GM18517 (cell line): Measurements from ENCODE around the gene ZNF774.
"Not testable (repeated sequence)": the region's sequence is repeated elsewhere in the genome, so short reads cannot be mapped to it uniquely, and the experiment has no call there.

Source experiments
- ATAC-seq: cut with Tn5 transposase; IDR thresholded peaks from one replicate; pipeline ENCODE4 v1.9.1; 2021; ENCODE audit warnings: mild to moderate bottlenecking, moderate library complexity; ENCODE audit not compliant: unreplicated experiment

ZNF774 gene

GRCh38 chr15:90352107-90352893 lies at the start of gene ZNF774:
Gene ZNF774 (plus strand): TSS chr15:90352284. CDS start chr15:90354661, 2,377 bp downstream.
- ATAC-seq, result peak; percentile 99

GRCh38 chr15:90305355-90305754 lies 46.7 kb upstream of the ZNF774 start:
- ATAC-seq, result not testable (repeated sequence)

GRCh38 chr15:90305932-90306331 lies 46.2 kb upstream of the ZNF774 start:
- no peak for ATAC-seq

- ATAC-seq, result no peak
Observed at GRCh38 chr15:90306560-90306959, 45.5 kb upstream of the ZNF774 start.

- ATAC-seq, result no peak
Observed at GRCh38 chr15:90307661-90308060, 44.4 kb upstream of the ZNF774 start.

- no peak for ATAC-seq
Observed at GRCh38 chr15:90309020-90309419, 43.1 kb upstream of the ZNF774 start.

GRCh38 chr15:90315278-90315982 lies 36.7 kb upstream of the ZNF774 start:
- no peak for ATAC-seq

GRCh38 chr15:90316139-90316538 lies 35.9 kb upstream of the ZNF774 start:
- ATAC-seq, result no peak

GRCh38 chr15:90318591-90318990 lies 33.5 kb upstream of the ZNF774 start:
- ATAC-seq, result no peak

- no peak for ATAC-seq
Observed at GRCh38 chr15:90320062-90320884, 31.8 kb upstream of the ZNF774 start.

- no peak for ATAC-seq
Observed at GRCh38 chr15:90320885-90321278, 31.2 kb upstream of the ZNF774 start.

- ATAC-seq, result no peak
Observed at GRCh38 chr15:90322538-90322937, 29.5 kb upstream of the ZNF774 start.

GRCh38 chr15:90325726-90326125 lies 26.4 kb upstream of the ZNF774 start:
- ATAC-seq, result no peak

GRCh38 chr15:90326441-90326840 lies 25.6 kb upstream of the ZNF774 start:
- ATAC-seq, result no peak

GRCh38 chr15:90327311-90327710 lies 24.8 kb upstream of the ZNF774 start:
- no peak for ATAC-seq

- ATAC-seq, result no peak
Observed at GRCh38 chr15:90334304-90334731, 17.8 kb upstream of the ZNF774 start.

- no peak for ATAC-seq
Observed at GRCh38 chr15:90336705-90337141, 15.4 kb upstream of the ZNF774 start.

GRCh38 chr15:90337256-90337655 lies 14.8 kb upstream of the ZNF774 start:
- ATAC-seq, result no peak

GRCh38 chr15:90338532-90338931 lies 13.6 kb upstream of the ZNF774 start:
- no peak for ATAC-seq

GRCh38 chr15:90340345-90340744 lies 11.7 kb upstream of the ZNF774 start:
- ATAC-seq, result no peak

GRCh38 chr15:90343302-90343790 lies 8.7 kb upstream of the ZNF774 start:
- no peak for ATAC-seq
